ENCODE measurements around the gene TTC27.

DNA sequence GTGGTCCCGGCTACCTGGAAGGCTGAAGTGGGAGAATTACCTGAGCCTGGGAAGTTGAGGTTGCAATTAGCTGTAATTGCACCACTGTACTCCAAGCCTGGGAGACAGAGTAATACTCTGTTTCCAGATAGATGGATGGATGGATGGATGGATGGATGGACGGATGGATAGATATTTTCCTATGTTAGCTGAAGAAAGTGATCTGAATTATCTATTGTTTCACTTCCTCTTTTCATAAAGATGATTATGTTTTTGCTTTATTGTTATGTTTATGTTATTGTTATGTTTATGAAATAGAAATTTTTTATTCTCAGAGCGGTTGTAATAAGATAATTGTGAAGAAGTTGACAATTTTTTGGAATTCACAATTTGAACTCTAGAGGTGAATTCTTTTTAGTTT lies 33.3 kb upstream of the TTC27 start:
- no peak for TF ChIP-seq POLR2A (IDR thresholded peaks at IDR 0.05)
- TF ChIP-seq, protein P1, sequence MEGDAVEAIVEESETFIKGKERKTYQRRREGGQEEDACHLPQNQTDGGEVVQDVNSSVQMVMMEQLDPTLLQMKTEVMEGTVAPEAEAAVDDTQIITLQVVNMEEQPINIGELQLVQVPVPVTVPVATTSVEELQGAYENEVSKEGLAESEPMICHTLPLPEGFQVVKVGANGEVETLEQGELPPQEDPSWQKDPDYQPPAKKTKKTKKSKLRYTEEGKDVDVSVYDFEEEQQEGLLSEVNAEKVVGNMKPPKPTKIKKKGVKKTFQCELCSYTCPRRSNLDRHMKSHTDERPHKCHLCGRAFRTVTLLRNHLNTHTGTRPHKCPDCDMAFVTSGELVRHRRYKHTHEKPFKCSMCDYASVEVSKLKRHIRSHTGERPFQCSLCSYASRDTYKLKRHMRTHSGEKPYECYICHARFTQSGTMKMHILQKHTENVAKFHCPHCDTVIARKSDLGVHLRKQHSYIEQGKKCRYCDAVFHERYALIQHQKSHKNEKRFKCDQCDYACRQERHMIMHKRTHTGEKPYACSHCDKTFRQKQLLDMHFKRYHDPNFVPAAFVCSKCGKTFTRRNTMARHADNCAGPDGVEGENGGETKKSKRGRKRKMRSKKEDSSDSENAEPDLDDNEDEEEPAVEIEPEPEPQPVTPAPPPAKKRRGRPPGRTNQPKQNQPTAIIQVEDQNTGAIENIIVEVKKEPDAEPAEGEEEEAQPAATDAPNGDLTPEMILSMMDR (IDR thresholded peaks at IDR 0.05): no peak
